AG09319 (cell line): ENCODE measurements around the gene CXorf58.

Experiments used
- DNase-seq: peaks from one replicate; pipeline ENCODE4 v3.0.0-alpha.2; 2010; ENCODE audit warnings: low read depth; ENCODE audit errors: extremely low read depth
- TF ChIP-seq, protein P1 (sequence below): IDR thresholded peaks from 2 replicates; pipeline ENCODE4 v1.5.1; 2011; ENCODE audit warnings: low read depth, mild to moderate bottlenecking, inconsistent platforms, low read length, moderate library complexity

Gene CXorf58

DNA sequence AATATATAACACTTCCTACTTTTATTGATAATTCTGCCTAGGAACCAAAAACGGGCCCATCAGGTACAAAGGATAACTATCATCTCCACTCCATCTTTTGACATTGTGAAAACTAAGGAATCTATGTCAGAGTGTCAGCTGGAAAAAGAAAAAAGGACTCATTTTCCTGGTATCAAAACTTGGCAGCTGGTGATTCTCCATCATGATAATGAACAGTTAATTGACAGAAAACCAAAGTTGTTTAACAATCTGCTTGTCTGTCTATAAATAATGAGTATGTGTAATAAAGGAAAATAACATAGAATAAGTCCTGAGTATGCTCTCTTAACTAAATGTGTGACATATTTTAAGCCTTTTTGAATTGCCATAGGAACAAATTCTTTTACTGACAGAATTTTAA is 31.4 kb downstream of the CXorf58 start:
- no peak for DNase-seq
- TF ChIP-seq, protein P1, sequence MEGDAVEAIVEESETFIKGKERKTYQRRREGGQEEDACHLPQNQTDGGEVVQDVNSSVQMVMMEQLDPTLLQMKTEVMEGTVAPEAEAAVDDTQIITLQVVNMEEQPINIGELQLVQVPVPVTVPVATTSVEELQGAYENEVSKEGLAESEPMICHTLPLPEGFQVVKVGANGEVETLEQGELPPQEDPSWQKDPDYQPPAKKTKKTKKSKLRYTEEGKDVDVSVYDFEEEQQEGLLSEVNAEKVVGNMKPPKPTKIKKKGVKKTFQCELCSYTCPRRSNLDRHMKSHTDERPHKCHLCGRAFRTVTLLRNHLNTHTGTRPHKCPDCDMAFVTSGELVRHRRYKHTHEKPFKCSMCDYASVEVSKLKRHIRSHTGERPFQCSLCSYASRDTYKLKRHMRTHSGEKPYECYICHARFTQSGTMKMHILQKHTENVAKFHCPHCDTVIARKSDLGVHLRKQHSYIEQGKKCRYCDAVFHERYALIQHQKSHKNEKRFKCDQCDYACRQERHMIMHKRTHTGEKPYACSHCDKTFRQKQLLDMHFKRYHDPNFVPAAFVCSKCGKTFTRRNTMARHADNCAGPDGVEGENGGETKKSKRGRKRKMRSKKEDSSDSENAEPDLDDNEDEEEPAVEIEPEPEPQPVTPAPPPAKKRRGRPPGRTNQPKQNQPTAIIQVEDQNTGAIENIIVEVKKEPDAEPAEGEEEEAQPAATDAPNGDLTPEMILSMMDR = no peak

DNA sequence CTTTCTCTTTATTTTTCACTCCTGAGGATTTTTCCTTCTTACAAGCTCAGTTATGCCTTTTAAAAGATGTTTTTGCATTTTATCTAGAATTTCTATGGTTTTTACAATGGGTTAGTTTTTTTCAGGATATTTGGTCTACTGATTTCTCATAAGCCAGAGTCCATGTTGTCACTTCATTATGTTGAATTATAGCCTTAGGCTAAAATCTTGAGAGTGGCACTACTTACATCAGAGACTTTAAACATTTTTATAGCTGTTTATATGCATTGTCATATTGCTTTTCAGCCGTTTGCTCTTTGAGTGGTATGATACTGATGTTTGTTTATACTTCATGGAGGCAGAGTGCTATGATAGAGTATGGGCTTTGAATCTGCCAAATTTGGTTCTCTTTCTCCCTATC is 36.4 kb downstream of the CXorf58 start:
- no peak for DNase-seq

DNA sequence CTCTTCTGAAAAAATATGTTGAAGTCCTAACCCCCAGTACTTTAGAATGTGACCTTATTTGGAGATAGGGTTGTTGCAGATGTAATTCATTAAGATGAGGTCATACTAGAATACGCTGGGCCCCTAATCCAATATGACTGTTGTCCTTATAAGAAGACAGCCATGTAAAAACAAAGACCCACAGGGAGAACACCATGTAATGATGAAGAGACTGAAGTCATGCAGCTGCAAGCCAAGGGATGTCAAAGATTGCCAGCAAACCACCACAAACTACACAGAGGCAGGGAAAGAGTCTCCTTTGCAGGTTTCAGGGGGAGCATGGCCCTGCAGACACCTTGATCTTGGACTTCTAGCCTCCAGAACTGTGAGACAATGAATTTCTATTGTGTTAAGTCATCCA is 37.4 kb downstream of the CXorf58 start:
- DNase-seq = no peak
- TF ChIP-seq, protein P1 = no peak

More for the DNA sequence above, 36.4 kb downstream of the CXorf58 start:
- TF ChIP-seq, protein P1 = no peak

DNA sequence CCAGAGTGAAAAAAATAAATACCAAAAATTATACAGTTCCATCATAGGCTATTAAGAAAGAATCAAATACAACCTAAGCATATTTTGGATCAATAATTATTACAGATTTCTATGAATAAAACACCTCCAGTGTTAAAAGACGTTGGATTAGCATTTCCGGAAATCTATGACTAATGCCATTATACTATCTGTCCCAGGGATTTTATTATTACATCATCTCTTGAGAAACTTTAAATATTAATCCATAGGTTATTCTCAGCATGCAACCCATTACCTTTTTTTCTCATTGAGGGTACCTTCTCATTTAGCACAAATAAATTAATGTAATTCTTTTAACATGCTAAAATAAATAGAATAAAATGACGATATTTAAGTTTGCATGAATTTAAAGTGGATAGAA is 44.6 kb downstream of the CXorf58 start:
- DNase-seq = no peak
- TF ChIP-seq, protein P1 = no peak

DNA sequence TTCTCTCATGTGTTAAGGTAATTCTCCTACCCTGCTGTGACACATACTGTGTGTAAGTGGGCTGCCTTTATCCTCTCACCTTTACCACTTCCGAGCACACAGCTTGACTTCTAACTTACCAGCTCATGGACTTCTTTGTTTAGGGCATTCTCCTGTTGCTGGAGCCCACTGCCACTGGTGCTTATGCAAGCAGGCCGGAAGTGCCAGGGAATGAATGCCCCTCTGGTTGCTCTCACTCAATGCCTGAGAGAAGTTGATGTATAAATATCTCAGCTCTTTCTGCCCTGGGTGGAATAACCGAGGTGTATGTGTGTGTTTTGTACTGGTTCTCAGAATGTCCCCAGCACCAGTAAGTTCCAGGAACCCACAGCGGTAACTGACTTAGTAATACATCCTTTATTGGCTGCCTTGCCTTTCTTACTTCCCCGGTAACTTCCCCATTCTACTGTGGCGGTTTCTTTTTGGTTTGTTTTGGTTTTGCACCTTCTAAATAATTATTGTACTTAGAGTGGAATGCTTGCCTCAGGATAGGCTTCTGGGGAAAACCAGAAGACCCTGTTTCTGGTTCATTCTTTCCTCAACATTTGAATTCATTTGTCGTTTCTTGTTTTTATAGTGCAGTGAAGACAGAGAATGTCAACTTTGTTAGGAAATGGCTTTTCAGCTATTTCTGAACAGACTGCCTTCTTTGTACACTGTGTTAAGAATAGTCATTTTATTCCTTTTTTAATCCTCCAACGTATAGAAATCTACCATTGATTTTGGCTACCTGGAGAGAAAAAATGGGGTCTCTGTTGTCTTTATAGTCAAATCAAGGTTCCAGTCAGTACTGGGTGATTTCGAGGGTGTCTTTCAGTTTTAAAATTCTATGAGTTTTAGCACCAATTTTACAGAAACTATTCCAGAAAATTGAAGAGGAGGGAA is 45.4 kb downstream of the CXorf58 start:
- DNase-seq = no peak
- TF ChIP-seq, protein P1 = no peak

DNA sequence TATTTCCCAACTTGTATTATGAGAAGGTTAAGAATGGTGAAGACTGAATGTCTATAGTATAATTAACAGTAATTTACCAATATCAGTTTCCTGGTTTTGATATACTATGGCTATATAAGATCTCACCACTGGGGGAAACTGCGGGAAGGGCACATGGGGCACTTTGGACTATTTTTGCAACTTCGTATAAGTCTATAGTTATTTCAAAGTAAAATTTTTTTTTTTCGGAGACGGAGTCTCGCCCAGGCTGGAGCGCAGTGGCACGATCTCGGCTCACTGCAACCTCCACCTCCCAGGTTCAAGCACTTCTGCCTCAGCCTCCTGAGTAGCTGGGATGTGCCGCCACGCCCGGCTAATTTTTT is 46.1 kb downstream of the CXorf58 start:
- DNase-seq = no peak
- TF ChIP-seq, protein P1 = no peak

DNA sequence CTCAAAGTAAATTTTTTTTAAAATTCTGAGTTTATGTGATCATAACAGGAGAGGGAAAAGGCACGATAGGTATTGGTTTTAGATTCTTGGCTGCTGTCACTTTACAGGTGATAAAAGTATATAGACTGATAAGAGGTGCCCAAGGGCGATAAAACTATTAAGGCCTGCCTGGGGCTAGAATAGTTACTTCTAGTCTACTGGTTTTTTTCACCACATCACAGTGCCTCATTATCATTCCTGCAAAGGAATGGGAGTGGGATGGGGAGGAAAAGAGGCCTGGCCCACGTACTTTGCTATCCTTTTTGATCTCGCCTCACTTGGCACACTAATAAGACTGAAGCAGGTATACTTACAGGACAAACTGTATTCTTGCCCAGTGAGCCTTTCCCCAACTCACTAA is 46.6 kb downstream of the CXorf58 start:
- TF ChIP-seq, protein P1 = no peak
- no peak for DNase-seq
